OCI-LY3 (cell line): Measurements from ENCODE around the gene GPR107.

Source experiments
- CTCF ChIP-seq: fragments of 200-600, 300-600 bp; sonication (generic); IDR thresholded peaks from 2 replicates; pipeline ENCODE4 v1.5.1; 2014; ENCODE audit warnings: antibody characterized with exemption, low read length, low read depth
- EZH2phosphoT487 ChIP-seq: fragments of 200-600 bp; shearing (Covaris generic); IDR thresholded peaks from 2 replicates; pipeline ENCODE4 v1.6.1; 2018; ENCODE audit warnings: antibody characterized with exemption, mixed run types, low read depth

- TF ChIP-seq CTCF (no peak), EZH2phosphoT487 (no peak)
These were observed 40.4 kb upstream of the GPR107 start for GRCh38 chr9:130013326-130013725.
